A549 (cell line): Measurements from ENCODE around the gene PPP2R2C. TPM values are rescaled to one million over a fixed set of nuclear protein-coding genes. Genes with fewer than 3 reads are reported as not detected.

Experiments
- ATAC-seq, 2 experiments: fragments of 200-7000 bp in 1 of 2; fragments of >200 bp in 1 of 2; cut with Nextera tagmentation in 1 of 2; cut with Tn5 transposase in 1 of 2; 3 replicates each; pipeline versions ENCODE4 v1.8.0 to v1.9.1; 2018 to 2020; ENCODE audit warnings: mild to moderate bottlenecking in 1 of 2, moderate library complexity in 1 of 2
- CTCF ChIA-PET: fragments of 300-600 bp; sonication (Branson Sonifier 250); formaldehyde crosslinking; extraction: SDS; loops from one replicate; lab custom pipeline; 2021; ENCODE audit warnings: antibody characterized with exemption, inconsistent platforms; lab: Yijun Ruan, JAX
- POLR2A ChIA-PET: fragments of 350-600 bp; formaldehyde crosslinking; extraction: SDS; loops from one replicate; lab custom pipeline; 2021; ENCODE audit warnings: antibody characterized with exemption, inconsistent platforms; lab: Yijun Ruan, JAX
- DNase-seq, 2 experiments: peaks; one replicate each; pipeline versions ENCODE4 v3.0.0 to v3.0.0-alpha.2; 2011 to 2016; ENCODE audit warnings: low read depth in 1 of 2, low spot score in 1 of 2
- FAIRE-seq: peaks from 2 replicates; lab custom pipeline; 2011; peaks lifted over from hg19 to GRCh38; lab: Jason Lieb, UNC
- H3K27ac ChIP-seq, 2 experiments: fragments of >200 bp; sonication (Bioruptor Twin); formaldehyde crosslinking; 3 replicates each; pipeline ENCODE4 v1.5.1; 2016 to 2017
- H3K4me1 ChIP-seq: fragments of >200 bp; sonication (Bioruptor Twin); formaldehyde crosslinking; 3 replicates; pipeline ENCODE4 v1.6.1; 2016
- H3K4me2 ChIP-seq: fragments of >200 bp; sonication (Bioruptor Twin); formaldehyde crosslinking; 3 replicates; pipeline ENCODE4 v1.6.1; 2016
- H3K4me3 ChIP-seq: fragments of >200 bp; sonication (Bioruptor Twin); formaldehyde crosslinking; 3 replicates; pipeline ENCODE4 v1.5.1; 2016
- H3K9me3 ChIP-seq: fragments of >200 bp; sonication (Bioruptor Twin); formaldehyde crosslinking; 3 replicates; pipeline ENCODE4 v1.6.1; 2016
- CBX8 ChIP-seq: fragments of 200-600 bp; sonication (generic); IDR thresholded peaks from 2 replicates; pipeline ENCODE4 v1.6.1; 2016
- CEBPB ChIP-seq, 2 experiments: fragments of >200 bp in 1 of 2; sonication (Bioruptor Twin) in 1 of 2; formaldehyde crosslinking in 1 of 2; IDR thresholded peaks; 2 replicates each; pipeline ENCODE4 v1.6.1; 2012 to 2016
- EHF ChIP-seq: fragments of 250-450 bp; sonication (Bioruptor Pico); IDR thresholded peaks from 2 replicates; pipeline ENCODE4 v1.5.0; 2020; ENCODE audit warnings: mild to moderate bottlenecking
- ESRRA ChIP-seq: fragments of 150-350 bp; IDR thresholded peaks from 2 replicates; pipeline ENCODE4 v1.6.1; 2014; ENCODE audit warnings: mild to moderate bottlenecking, low read length, borderline replicate concordance
- HOXA7 ChIP-seq: fragments of 250-450 bp; sonication (Bioruptor Pico); IDR thresholded peaks from 2 replicates; pipeline ENCODE4 v1.5.0; 2020; ENCODE audit warnings: mild to moderate bottlenecking, moderate library complexity
- JUNB ChIP-seq: fragments of >200 bp; sonication (Bioruptor Twin); formaldehyde crosslinking; IDR thresholded peaks from 2 replicates; pipeline ENCODE4 v1.6.1; 2016
- KDM1A ChIP-seq: fragments of 200-600 bp; sonication (generic); IDR thresholded peaks from 2 replicates; pipeline ENCODE4 v1.6.1; 2016; ENCODE audit warnings: low read depth, mild to moderate bottlenecking
- KDM5A ChIP-seq: fragments of 200-600 bp; sonication (generic); IDR thresholded peaks from 2 replicates; pipeline ENCODE4 v1.6.1; 2016; ENCODE audit warnings: antibody characterized with exemption, mild to moderate bottlenecking
- MYC ChIP-seq: IDR thresholded peaks from 2 replicates; pipeline ENCODE4 v1.6.1; 2012; ENCODE audit warnings: mild to moderate bottlenecking, inconsistent platforms, low read length, improper control_type of control experiment, borderline replicate concordance
- PHF8 ChIP-seq: fragments of 200-600 bp; sonication (generic); IDR thresholded peaks from 2 replicates; pipeline ENCODE4 v1.6.1; 2016; ENCODE audit warnings: low read depth, mild to moderate bottlenecking, antibody characterized with exemption, moderate library complexity, borderline replicate concordance
- POLR2A ChIP-seq: IDR thresholded peaks from 2 replicates; pipeline ENCODE4 v1.6.1; 2012; ENCODE audit warnings: mild to moderate bottlenecking, low read length
- RCOR1 ChIP-seq: fragments of 150-350 bp; IDR thresholded peaks from 2 replicates; pipeline ENCODE4 v1.6.1; 2014; ENCODE audit warnings: antibody characterized with exemption, low read length, low read depth
- RFX5 ChIP-seq: fragments of 450-650 bp; IDR thresholded peaks from 2 replicates; pipeline ENCODE4 v1.7.1; 2014; ENCODE audit warnings: antibody characterized with exemption, mild to moderate bottlenecking, moderate library complexity
- SREBF2 ChIP-seq: fragments of 450-650 bp; IDR thresholded peaks from 2 replicates; pipeline ENCODE4 v1.6.1; 2014; ENCODE audit warnings: mild to moderate bottlenecking, moderate library complexity
- TP53 ChIP-seq: fragments of 250-450 bp; sonication (Bioruptor Pico); IDR thresholded peaks from 2 replicates; pipeline ENCODE4 v1.5.0; 2021; ENCODE audit warnings: mild to moderate bottlenecking, moderate library complexity
- ZC3H11A ChIP-seq: fragments of 450-650 bp; IDR thresholded peaks from 2 replicates; pipeline ENCODE4 v1.6.1; 2014; ENCODE audit warnings: antibody characterized with exemption, mild to moderate bottlenecking
- ZFP36 ChIP-seq: fragments of 450-650 bp; IDR thresholded peaks from 2 replicates; pipeline ENCODE4 v1.6.1; 2014; ENCODE audit warnings: borderline replicate concordance; ENCODE audit not compliant: partially characterized antibody
- ZNF302 ChIP-seq: fragments of 250-450 bp; sonication (Bioruptor Pico); IDR thresholded peaks from 2 replicates; pipeline ENCODE4 v1.9.0; 2021; ENCODE audit warnings: inconsistent platforms, mild to moderate bottlenecking, moderate library complexity
- ZSCAN20 ChIP-seq: fragments of 250-450 bp; sonication (Bioruptor Pico); IDR thresholded peaks from 2 replicates; pipeline ENCODE4 v1.8.0; 2022; ENCODE audit warnings: mild to moderate bottlenecking, moderate library complexity
- WGBS: methylation state at CpG from one replicate; pipeline ENCODE4 v1.1.6; 2017; ENCODE audit errors: missing lambda C conversion rate; 5-methylcytosine and 5-hydroxymethylcytosine counted together
- polyA plus RNA-seq, 4 experiments: library from polyadenylated mRNA; depleted of rRNA in 3 of 4; stranded (reverse); fragments of >200 nt; fragmentation: RNase III in 1 of 4; extraction: RNeasy Plus Mini Kit Qiagen cat#74134 plus additional on column Dnase treatment in 1 of 4; gene quantifications; 2 replicates in 3 of 4; 3 replicates in 1 of 4; pipeline ENCODE4 v1.2.3, GENCODE V29; 2011 to 2017
- TF ChIP-seq, protein P1 (sequence below): fragments of 250-450 bp; sonication (Bioruptor Pico); IDR thresholded peaks from 2 replicates; pipeline ENCODE4 v1.5.0; 2020; ENCODE audit warnings: low read depth, mild to moderate bottlenecking, moderate library complexity
- TF ChIP-seq, protein P2 (sequence below): IDR thresholded peaks from 2 replicates; pipeline ENCODE4 v1.6.1; 2012
- TF ChIP-seq, protein P3 (sequence below): IDR thresholded peaks from 2 replicates; pipeline ENCODE4 v1.6.1; 2012; ENCODE audit warnings: low read depth, borderline replicate concordance
- TF ChIP-seq, protein P4 (sequence below): fragments of >200 bp; sonication (Bioruptor Twin); formaldehyde crosslinking; IDR thresholded peaks from 3 replicates; pipeline ENCODE4 v1.6.1; 2016

The PPP2R2C gene
- polyA plus RNA-seq, 2 of the 4 experiments (the other 2 are of a cell fraction): 23.9 to 29.4 TPM

DNA sequence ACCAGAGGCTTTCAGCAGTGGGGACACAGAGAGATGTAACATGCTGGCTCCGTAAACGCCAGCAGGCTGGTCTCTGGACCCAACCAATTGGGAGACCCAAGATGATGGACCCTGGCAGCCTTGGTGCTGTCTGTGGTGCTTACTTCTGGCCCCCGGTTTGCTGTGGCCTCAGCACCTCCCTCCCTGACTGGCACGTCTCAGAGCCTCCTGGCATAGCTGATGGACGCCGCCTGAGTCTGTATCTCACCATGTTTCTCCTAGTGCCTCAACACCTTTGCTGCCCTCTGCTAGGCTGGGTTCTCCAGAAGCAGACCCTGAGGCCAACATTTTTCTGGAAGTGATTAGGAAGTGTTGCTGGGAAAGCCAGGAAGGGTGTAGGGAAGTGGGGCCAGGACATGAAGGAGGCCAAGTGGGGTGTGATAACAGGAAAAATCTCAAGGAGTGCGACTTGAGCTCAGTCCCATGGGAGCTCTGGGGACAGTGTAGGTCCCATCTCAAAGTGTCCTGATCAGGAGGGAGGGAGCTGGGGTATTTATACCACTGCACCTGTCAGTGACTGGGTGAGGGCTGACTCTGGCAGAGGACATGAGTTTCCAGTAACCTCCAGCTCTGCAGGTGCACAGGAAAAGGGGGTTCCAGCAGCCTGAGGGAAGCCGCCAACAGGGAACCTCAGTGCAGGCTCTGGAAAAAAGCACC lies 31.8 kb downstream of the PPP2R2C start (continued):
- TF ChIP-seq, protein P1, sequence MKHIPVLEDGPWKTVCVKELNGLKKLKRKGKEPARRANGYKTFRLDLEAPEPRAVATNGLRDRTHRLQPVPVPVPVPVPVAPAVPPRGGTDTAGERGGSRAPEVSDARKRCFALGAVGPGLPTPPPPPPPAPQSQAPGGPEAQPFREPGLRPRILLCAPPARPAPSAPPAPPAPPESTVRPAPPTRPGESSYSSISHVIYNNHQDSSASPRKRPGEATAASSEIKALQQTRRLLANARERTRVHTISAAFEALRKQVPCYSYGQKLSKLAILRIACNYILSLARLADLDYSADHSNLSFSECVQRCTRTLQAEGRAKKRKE (CRISPR knock-in tag): no peak
- no peak for TF ChIP-seq SREBF2
- TF ChIP-seq CEBPB (IDR thresholded peaks at IDR 0.05): no peak
- no peak for TF ChIP-seq ZNF302 (CRISPR knock-in tag)
- TF ChIP-seq, all 56 proteins: peak for 0

DNA sequence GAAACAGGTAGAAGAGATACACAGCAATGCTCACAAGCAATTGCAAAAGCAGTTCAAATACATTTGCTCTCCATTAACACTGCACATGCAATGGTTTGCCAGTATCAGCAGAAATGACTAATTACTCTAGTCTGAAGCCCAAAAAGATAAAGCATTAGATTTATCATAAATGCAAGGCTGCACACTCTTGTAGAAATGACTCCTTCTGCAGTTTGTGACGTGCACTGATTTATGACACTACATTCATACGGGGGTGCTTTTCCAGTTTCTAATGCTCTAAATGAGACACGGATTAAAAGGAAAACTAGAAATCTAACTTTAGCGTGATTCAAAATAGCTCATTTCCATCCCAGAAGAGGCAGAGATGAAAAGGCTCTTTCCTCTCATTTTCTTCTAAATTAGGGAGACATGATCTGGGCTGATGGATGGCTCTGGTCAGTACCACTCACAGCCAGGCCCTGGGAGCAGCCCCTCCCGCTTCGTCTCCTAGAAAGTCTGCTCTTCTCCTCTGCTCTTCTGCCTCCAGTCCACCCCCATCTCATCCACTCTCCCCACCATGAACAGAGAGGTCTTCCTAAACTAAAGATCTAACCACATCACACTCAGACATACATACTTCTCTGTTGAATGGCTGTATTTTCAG lies 33.2 kb downstream of the PPP2R2C start:
- WGBS: 87% methylated on average over 6 of the region's 6 CpGs
- FAIRE-seq: no peak

DNA sequence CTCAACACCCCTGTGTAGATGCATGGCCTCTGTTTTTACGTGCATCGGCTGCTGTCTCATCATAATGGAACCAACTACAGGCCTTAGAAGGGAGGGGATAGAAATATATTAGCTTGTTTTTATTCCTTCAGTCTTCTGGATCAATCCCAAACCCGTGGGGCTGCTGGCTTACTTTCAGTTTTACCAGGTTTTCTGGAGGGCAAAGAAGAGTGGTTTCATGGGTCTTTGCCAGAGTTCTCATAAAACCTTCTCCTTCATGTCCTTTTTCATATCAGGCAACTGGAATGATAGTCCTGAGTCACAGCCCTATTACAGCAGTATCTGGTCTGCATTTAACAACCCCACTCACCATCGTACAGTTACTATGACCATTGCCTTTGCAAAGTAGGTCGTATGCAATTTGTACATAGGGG lies 34.6 kb downstream of the PPP2R2C start:
- Histone ChIP-seq H3K4me3 (no peak overlapping the region), H3K4me2 (no peak overlapping the region), H3K9me3 (peaks cover 15% of the 10 kb centered on the region; the same call in 2 of the 3 replicates), H3K27ac (no peak overlapping the region), H3K4me1 (no peaks in the 10 kb centered on the region)
- POLR2A ChIA-PET: no interaction called here
- no peak for FAIRE-seq
- CTCF ChIA-PET: interaction anchor here (0.6 kb wide), 1 partner anchor 13 kb away, joined by 3 read pairs; no protein-coding TSS in a partner anchor
- DNase-seq: no peak
- ATAC-seq: no peak
- TF ChIP-seq KDM5A (no peak), JUNB (no peak), ZSCAN20 (CRISPR knock-in tag) (no peak), CBX8 (no peak), KDM1A (no peak), PHF8 (no peak), HOXA7 (CRISPR knock-in tag) (no peak), TP53 (no peak), ESRRA (no peak), RCOR1 (no peak), MYC (no peak), ZFP36 (no peak), RFX5 (no peak)
- TF ChIP-seq, protein P2, sequence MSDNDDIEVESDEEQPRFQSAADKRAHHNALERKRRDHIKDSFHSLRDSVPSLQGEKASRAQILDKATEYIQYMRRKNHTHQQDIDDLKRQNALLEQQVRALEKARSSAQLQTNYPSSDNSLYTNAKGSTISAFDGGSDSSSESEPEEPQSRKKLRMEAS: no peak
- 86% methylated on average over 5 of the region's 5 CpGs for WGBS

More for the DNA sequence above, 33.2 kb downstream of the PPP2R2C start:
- peaks cover 15% of the 10 kb centered on the region; the same call in 2 of the 3 replicates for H3K9me3 ChIP-seq
- H3K27ac ChIP-seq: no peak overlapping the region
- ChIA-PET CTCF (no interaction called here), POLR2A (no interaction called here)
- H3K4me3 ChIP-seq: no peak overlapping the region
- no peak overlapping the region for H3K4me2 ChIP-seq
- DNase-seq (no peak), ATAC-seq (no peak)
- H3K4me1 ChIP-seq: no peaks in the 10 kb centered on the region
- TF ChIP-seq SREBF2: no peak
- TF ChIP-seq EHF (CRISPR knock-in tag): no peak
- no peak for TF ChIP-seq ZC3H11A
- TF ChIP-seq, protein P2: no peak
- no peak for TF ChIP-seq CEBPB (IDR thresholded peaks at IDR 0.05)

DNA sequence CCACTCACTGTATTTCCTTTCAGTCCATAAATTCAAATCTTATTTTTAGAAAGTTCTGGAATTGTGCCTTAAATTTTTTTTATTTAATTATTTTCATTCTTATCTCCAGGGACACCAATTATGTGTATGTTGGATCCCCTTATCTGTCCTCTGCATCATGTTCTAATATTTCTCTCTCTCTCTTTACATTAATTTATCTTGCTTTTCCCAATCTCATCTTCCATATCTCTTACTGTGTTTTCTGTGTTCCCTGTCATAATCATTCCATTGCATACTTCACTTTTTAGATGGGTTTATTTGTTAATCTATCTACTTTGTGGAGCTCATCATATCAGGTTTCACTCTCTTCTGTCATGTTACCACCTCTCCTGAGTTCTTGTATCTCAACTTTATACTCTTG lies 37.4 kb downstream of the PPP2R2C start:
- POLR2A ChIA-PET: no interaction called here
- DNase-seq: peak in 1 of 2 experiments; percentile 15
- no peaks in the 10 kb centered on the region for H3K4me1 ChIP-seq
- TF ChIP-seq, protein P3, sequence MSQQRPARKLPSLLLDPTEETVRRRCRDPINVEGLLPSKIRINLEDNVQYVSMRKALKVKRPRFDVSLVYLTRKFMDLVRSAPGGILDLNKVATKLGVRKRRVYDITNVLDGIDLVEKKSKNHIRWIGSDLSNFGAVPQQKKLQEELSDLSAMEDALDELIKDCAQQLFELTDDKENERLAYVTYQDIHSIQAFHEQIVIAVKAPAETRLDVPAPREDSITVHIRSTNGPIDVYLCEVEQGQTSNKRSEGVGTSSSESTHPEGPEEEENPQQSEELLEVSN: no peak
- no peak for TF ChIP-seq POLR2A
- no peak for TF ChIP-seq KDM5A
- TF ChIP-seq, protein P4, sequence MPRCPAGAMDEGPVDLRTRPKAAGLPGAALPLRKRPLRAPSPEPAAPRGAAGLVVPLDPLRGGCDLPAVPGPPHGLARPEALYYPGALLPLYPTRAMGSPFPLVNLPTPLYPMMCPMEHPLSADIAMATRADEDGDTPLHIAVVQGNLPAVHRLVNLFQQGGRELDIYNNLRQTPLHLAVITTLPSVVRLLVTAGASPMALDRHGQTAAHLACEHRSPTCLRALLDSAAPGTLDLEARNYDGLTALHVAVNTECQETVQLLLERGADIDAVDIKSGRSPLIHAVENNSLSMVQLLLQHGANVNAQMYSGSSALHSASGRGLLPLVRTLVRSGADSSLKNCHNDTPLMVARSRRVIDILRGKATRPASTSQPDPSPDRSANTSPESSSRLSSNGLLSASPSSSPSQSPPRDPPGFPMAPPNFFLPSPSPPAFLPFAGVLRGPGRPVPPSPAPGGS: no peak
- ATAC-seq: no peak
- no peak for FAIRE-seq
- CTCF ChIA-PET: interaction anchor here (1.1 kb wide), 1 partner anchor 103 kb away, joined by 3 read pairs; no protein-coding TSS in a partner anchor
- H3K4me3 ChIP-seq: no peak overlapping the region
- no peak overlapping the region for H3K4me2 ChIP-seq
- H3K27ac ChIP-seq: no peak overlapping the region
- peaks cover 15% of the 10 kb centered on the region; the same call in 2 of the 3 replicates for H3K9me3 ChIP-seq
